Keratinocyte (primary cell): Measurements from ENCODE around the gene UBA52. TPM values are rescaled to one million over a fixed set of nuclear protein-coding genes. Genes with fewer than 3 reads are reported as not detected.

ENCODE experiments used
- DNase-seq: peaks from one replicate; pipeline ENCODE4 v3.0.0-alpha.2; 2011; ENCODE audit warnings: low read depth, missing footprints, low spot score
- FAIRE-seq: peaks from 2 replicates; lab custom pipeline; 2011; peaks lifted over from hg19 to GRCh38; lab: Jason Lieb, UNC
- H2AFZ ChIP-seq: 2 replicates; pipeline ENCODE4 v1.6.0; 2012; ENCODE audit warnings: low read length, control low read depth, inconsistent platforms; ENCODE audit not compliant: control insufficient read depth
- H3K27ac ChIP-seq: 2 replicates; pipeline ENCODE4 v1.5.1; 2011; ENCODE audit warnings: low read length; ENCODE audit not compliant: control insufficient read depth, insufficient read depth
- H3K27me3 ChIP-seq: 3 replicates; pipeline ENCODE4 v1.6.0; 2011; ENCODE audit warnings: low read length; ENCODE audit not compliant: control insufficient read depth, insufficient read depth; ENCODE audit errors: extremely low read depth
- H3K36me3 ChIP-seq, 2 experiments: 2 replicates in 1 of 2; 3 replicates in 1 of 2; pipeline ENCODE4 v1.5.1; 2011; ENCODE audit warnings: low read length in 2 of 2, mild to moderate bottlenecking in 1 of 2; ENCODE audit not compliant: control insufficient read depth in 2 of 2, insufficient read depth in 2 of 2; ENCODE audit errors: extremely low read depth in 1 of 2
- H3K4me1 ChIP-seq: 3 replicates; pipeline ENCODE4 v1.5.1; 2011; ENCODE audit warnings: low read length; ENCODE audit not compliant: control insufficient read depth, insufficient read depth; ENCODE audit errors: extremely low read depth
- H3K4me2 ChIP-seq: 3 replicates; pipeline ENCODE4 v1.6.0; 2011; ENCODE audit warnings: low read depth, low read length; ENCODE audit not compliant: control insufficient read depth, insufficient read depth; ENCODE audit errors: extremely low read depth
- H3K4me3 ChIP-seq, 3 experiments: fragments of 200-600 bp in 1 of 3; sonication (generic) in 1 of 3; 2 replicates in 2 of 3; 3 replicates in 1 of 3; pipeline ENCODE4 v1.5.1; 2011 to 2016; ENCODE audit warnings: low read length in 3 of 3, mild to moderate bottlenecking in 3 of 3, control low read depth in 2 of 3, inconsistent platforms in 1 of 3, low read depth in 1 of 3, mixed read lengths in 1 of 3, mixed run types in 1 of 3, moderate library complexity in 1 of 3; ENCODE audit not compliant: control insufficient read depth in 2 of 3, insufficient read depth in 2 of 3; ENCODE audit errors: extremely low read depth in 1 of 3
- H3K79me2 ChIP-seq: 2 replicates; pipeline ENCODE4 v1.6.0; 2012; ENCODE audit warnings: low read length; ENCODE audit not compliant: control insufficient read depth, insufficient read depth
- H3K9ac ChIP-seq: 3 replicates; pipeline ENCODE4 v1.6.0; 2011; ENCODE audit warnings: low read length; ENCODE audit not compliant: control insufficient read depth, insufficient read depth; ENCODE audit errors: extremely low read depth
- H3K9me1 ChIP-seq: 3 replicates; pipeline ENCODE4 v1.6.0; 2011; ENCODE audit warnings: low read length; ENCODE audit not compliant: control insufficient read depth, insufficient read depth; ENCODE audit errors: extremely low read depth
- H3K9me3 ChIP-seq: 2 replicates; pipeline ENCODE4 v1.5.1; 2012; ENCODE audit warnings: low read depth, low read length; ENCODE audit not compliant: control insufficient read depth
- H4K20me1 ChIP-seq: 3 replicates; pipeline ENCODE4 v1.6.0; 2011; ENCODE audit warnings: low read length; ENCODE audit not compliant: control insufficient read depth, insufficient read depth; ENCODE audit errors: extremely low read depth
- CTCF ChIP-seq, 3 experiments: IDR thresholded peaks in 1 of 3; conservative IDR thresholded peaks in 1 of 3; optimal IDR thresholded peaks in 1 of 3; 2 replicates in 2 of 3; 3 replicates in 1 of 3; pipeline versions ENCODE3 to v1.5.1; 2011; ENCODE audit warnings: low read length in 3 of 3, mild to moderate bottlenecking in 3 of 3, moderate library complexity in 2 of 3, control low read depth in 1 of 3, inconsistent platforms in 1 of 3; ENCODE audit not compliant: insufficient read depth in 2 of 3; ENCODE audit errors: extremely low read depth in 1 of 3
- EZH2 ChIP-seq: IDR thresholded peaks from one replicate; pipeline ENCODE4 v1.6.1; 2012; ENCODE audit warnings: inconsistent platforms, mild to moderate bottlenecking, low read length, moderate library complexity
- dilution Hi-C: fragments of 300-500 bp; cut with MboI; formaldehyde crosslinking; loops from one replicate; pipeline ENCODE4 v1.7.0; 2020; ENCODE audit warnings: low sequenced_read_pairs; ENCODE audit not compliant: extremely low pct_ligation_motif_present
- polyA plus RNA-seq, 5 experiments: library from polyadenylated mRNA; depleted of rRNA in 3 of 5; stranded (reverse) in 3 of 5; stranded (forward) in 1 of 5; unstranded in 1 of 5; fragments of >200 nt; gene quantifications; 1 replicate in 1 of 5; 2 replicates in 3 of 5; 3 replicates in 1 of 5; pipeline versions ENCODE4 v1.2.1 to v1.2.3, GENCODE V29; 2011 to 2012; ENCODE audit warnings: missing spikeins in 2 of 5, low read depth in 1 of 5, low replicate concordance in 1 of 5

Gene UBA52
- polyA plus RNA-seq, 1 donor (not counting 4 experiments of a cell fraction or from before 2014, with no cell fraction given), result 1,376 TPM

- Histone ChIP-seq H3K4me1 (peaks cover 9% of the 10 kb centered on the region), H3K9me1 (no peaks in the 10 kb centered on the region), H3K9ac (no peak overlapping the region), H3K36me3 (peaks cover 5 to 8% of the 10 kb centered on the region in 2 experiments), H2AFZ (no peak overlapping the region), H3K4me3 (no peak overlapping the region), H3K9me3 (no peaks in the 10 kb centered on the region), H3K27ac (no peak overlapping the region), H3K27me3 (no peaks in the 10 kb centered on the region), H3K79me2 (peaks cover 9% of the 10 kb centered on the region), H4K20me1 (no peaks in the 10 kb centered on the region), H3K4me2 (no peak overlapping the region)
- DNase-seq (no peak), FAIRE-seq (no peak)
- TF ChIP-seq CTCF (optimal IDR thresholded peaks at IDR 0.05 in 1 of 3, IDR thresholded peaks at IDR 0.05 in 1 of 3, conservative IDR thresholded peaks at IDR 0.05 in 1 of 3; ENCODE audit: extremely low read depth in 1 of 3, insufficient read depth in 2 of 3, low read length in 3 of 3), result no peak
- no peak for TF ChIP-seq EZH2
- dilution Hi-C loops, result no loop called here
Measured at GRCh38 chr19:18586306-18586705, 14.6 kb downstream of the UBA52 start.

DNA sequence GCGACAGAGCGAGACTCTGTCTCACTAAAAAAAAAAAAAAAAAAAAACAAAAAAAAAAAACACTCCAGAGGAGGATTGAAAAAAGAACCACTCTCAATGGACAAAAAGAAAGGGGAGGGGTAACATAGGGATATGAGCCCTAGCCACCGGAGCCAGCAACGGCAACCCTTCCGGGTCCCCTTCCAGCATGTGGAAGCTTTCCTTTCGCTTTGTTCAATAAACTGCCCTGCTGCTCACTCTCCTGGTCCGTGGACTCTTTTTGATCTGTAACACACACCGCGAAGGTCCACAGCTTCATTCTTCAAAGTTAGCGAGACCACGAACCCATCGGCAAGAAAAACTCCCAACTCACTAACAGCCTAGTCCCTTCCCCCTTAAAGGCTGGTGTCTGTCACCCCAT lies 15.9 kb downstream of the UBA52 start:
- Histone ChIP-seq H3K27me3 (no peaks in the 10 kb centered on the region), H3K9me3 (no peaks in the 10 kb centered on the region), H3K4me3 (no peak overlapping the region), H2AFZ (no peak overlapping the region), H4K20me1 (no peaks in the 10 kb centered on the region), H3K4me1 (peaks cover 9% of the 10 kb centered on the region), H3K79me2 (peaks cover 9% of the 10 kb centered on the region), H3K4me2 (no peak overlapping the region), H3K9ac (no peak overlapping the region), H3K36me3 (peaks cover 5 to 8% of the 10 kb centered on the region in 2 experiments), H3K27ac (no peak overlapping the region), H3K9me1 (no peaks in the 10 kb centered on the region)
- DNase-seq, result no peak
- TF ChIP-seq CTCF (optimal IDR thresholded peaks at IDR 0.05 in 1 of 3, IDR thresholded peaks at IDR 0.05 in 1 of 3, conservative IDR thresholded peaks at IDR 0.05 in 1 of 3; ENCODE audit: extremely low read depth in 1 of 3, insufficient read depth in 2 of 3, low read length in 3 of 3), result no peak
- no peak for TF ChIP-seq EZH2
- FAIRE-seq, result no peak
- dilution Hi-C loops, result no loop called here
